HG03066 (cell line): ENCODE data around the gene ATP2B2.

Experiments used
- ATAC-seq: cut with Tn5 transposase; IDR thresholded peaks from one replicate; pipeline ENCODE4 v1.9.1; 2021; ENCODE audit warnings: low read depth; ENCODE audit not compliant: unreplicated experiment

Gene ATP2B2

GRCh38 chr3:10373686-10374261 is 131.6 kb downstream of the ATP2B2 start:
- ATAC-seq: no peak

GRCh38 chr3:10371789-10372188 is 133.6 kb downstream of the ATP2B2 start:
- no peak for ATAC-seq

GRCh38 chr3:10371167-10371566 is 134.2 kb downstream of the ATP2B2 start:
- ATAC-seq: no peak

GRCh38 chr3:10370429-10370828 is 135.0 kb downstream of the ATP2B2 start:
- ATAC-seq: no peak

GRCh38 chr3:10368512-10368911 is 136.9 kb downstream of the ATP2B2 start:
- ATAC-seq: no peak

GRCh38 chr3:10367506-10367905 is 137.9 kb downstream of the ATP2B2 start:
- no peak for ATAC-seq

GRCh38 chr3:10366651-10367101 is 138.7 kb downstream of the ATP2B2 start:
- ATAC-seq: no peak

GRCh38 chr3:10365791-10366190 is 139.6 kb downstream of the ATP2B2 start:
- no peak for ATAC-seq

GRCh38 chr3:10365316-10365715 is 140.1 kb downstream of the ATP2B2 start:
- no peak for ATAC-seq

GRCh38 chr3:10364806-10365205 is 140.6 kb downstream of the ATP2B2 start:
- no peak for ATAC-seq

GRCh38 chr3:10363935-10364334 is 141.5 kb downstream of the ATP2B2 start:
- ATAC-seq: no peak

GRCh38 chr3:10361375-10361774 is 144.0 kb downstream of the ATP2B2 start:
- no peak for ATAC-seq

GRCh38 chr3:10360478-10360877 is 144.9 kb downstream of the ATP2B2 start:
- no peak for ATAC-seq

GRCh38 chr3:10359761-10360161 is 145.6 kb downstream of the ATP2B2 start:
- ATAC-seq: no peak

- no peak for ATAC-seq
Measured at GRCh38 chr3:10358309-10358980, 146.9 kb downstream of the ATP2B2 start.

- no peak for ATAC-seq
Measured at GRCh38 chr3:10357592-10358308, 147.6 kb downstream of the ATP2B2 start.

- no peak for ATAC-seq
Measured at GRCh38 chr3:10357095-10357494, 148.3 kb downstream of the ATP2B2 start.

GRCh38 chr3:10356461-10356981 is 148.9 kb downstream of the ATP2B2 start:
- no peak for ATAC-seq

GRCh38 chr3:10354361-10355015 is 150.9 kb downstream of the ATP2B2 start:
- ATAC-seq: no peak

GRCh38 chr3:10353661-10354360 is 151.6 kb downstream of the ATP2B2 start:
- ATAC-seq: no peak
